Small intestine (tissue), 7 donors: Measurements from ENCODE around the gene HS6ST3. TPM values are rescaled to one million over a fixed set of nuclear protein-coding genes. Genes with fewer than 3 reads are reported as not detected.

Experiments used
- DNase-seq, 2 donors: peaks; one replicate each; pipeline versions ENCODE4 v3.0.0 to v3.0.0-alpha.2; 2013
- FAIRE-seq: peaks from 2 replicates; lab custom pipeline; 2012; peaks lifted over from hg19 to GRCh38; lab: Jason Lieb, UNC
- H3K27ac ChIP-seq, 3 donors: one replicate each; pipeline ENCODE4 v1.5.1; 2013; ENCODE audit warnings: low read length in 2 of 3, mild to moderate bottlenecking in 2 of 3, control low read depth in 1 of 3, inconsistent platforms in 1 of 3, low read depth in 1 of 3, moderate library complexity in 1 of 3
- H3K27me3 ChIP-seq, 3 donors: one replicate each; pipeline ENCODE4 v1.6.1; 2013; ENCODE audit warnings: low read length in 3 of 3, inconsistent platforms in 1 of 3; ENCODE audit not compliant: control insufficient read depth in 3 of 3, insufficient read depth in 3 of 3
- H3K36me3 ChIP-seq, 3 donors: one replicate each; pipeline ENCODE4 v1.6.1; 2013; ENCODE audit warnings: low read length in 3 of 3, inconsistent platforms in 1 of 3, low read depth in 1 of 3, mild to moderate bottlenecking in 1 of 3, moderate library complexity in 1 of 3; ENCODE audit not compliant: control insufficient read depth in 3 of 3, insufficient read depth in 2 of 3
- H3K4me1 ChIP-seq, 3 donors: one replicate each; pipeline ENCODE4 v1.6.1; 2013; ENCODE audit warnings: low read length in 2 of 3, inconsistent platforms in 1 of 3, low read depth in 1 of 3, mild to moderate bottlenecking in 1 of 3, moderate library complexity in 1 of 3; ENCODE audit not compliant: control insufficient read depth in 3 of 3, insufficient read depth in 2 of 3
- H3K4me3 ChIP-seq, 3 donors: one replicate each; pipeline ENCODE4 v1.5.1; 2013; ENCODE audit warnings: low read length in 3 of 3, control low read depth in 1 of 3, inconsistent platforms in 1 of 3, low read depth in 1 of 3, mild to moderate bottlenecking in 1 of 3, moderate library complexity in 1 of 3
- H3K9me3 ChIP-seq, 2 donors: one replicate each; pipeline ENCODE4 v1.6.1; 2013; ENCODE audit warnings: low read depth in 1 of 2, low read length in 1 of 2; ENCODE audit not compliant: control insufficient read depth in 2 of 2, insufficient read depth in 1 of 2
- WGBS, 3 donors: extraction: QIAGEN DNeasy Blood & Tissue Kit; methylation state at CpG; one replicate each; pipeline ENCODE4 v1.1.7; 2013; 5-methylcytosine and 5-hydroxymethylcytosine counted together
- polyA plus RNA-seq, 4 donors: library from polyadenylated mRNA; stranded (reverse) in 3 of 4; unstranded in 1 of 4; fragments of 200-250 nt in 3 of 4; fragments of 120-200 nt in 1 of 4; gene quantifications; one replicate each; pipeline versions ENCODE4 v1.2.1 to v1.2.3, GENCODE V29; 2013
- donor health status: healthy with polysubstance abuse.
- donor health status: control.
- donor health status: control.
- donor health status: Bipolar disorder and iron deficiency.
- donor health status: healthy.

HS6ST3 gene
- polyA plus RNA-seq, 4 donors, result under 0.01 to 0.86 (median 0.54) TPM; not detected in 1

DNA sequence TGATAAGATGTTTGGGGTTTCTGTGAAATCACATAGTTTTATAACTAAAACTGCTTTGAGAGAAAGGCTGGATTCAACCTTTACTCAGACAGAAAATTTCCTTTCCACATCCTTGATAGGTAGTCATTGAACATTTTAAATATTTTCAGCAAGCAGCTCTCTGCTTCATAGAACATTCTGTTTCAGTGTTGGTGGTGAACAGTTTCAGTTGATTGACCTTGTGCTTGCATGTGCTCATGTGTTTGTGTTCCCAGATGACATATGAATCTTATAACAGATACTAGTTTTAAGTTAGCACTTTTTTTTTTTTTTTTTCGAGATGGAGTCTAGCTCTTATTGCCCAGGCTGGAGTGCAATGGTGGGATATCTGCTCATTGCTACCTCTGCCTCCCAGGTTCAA lies 290.1 kb downstream of the HS6ST3 start:
- Histone ChIP-seq H3K4me1 (no peaks in the 10 kb centered on the region), H3K4me3 (no peak overlapping the region), H3K36me3 (no peaks in the 10 kb centered on the region), H3K27me3 (no peaks in the 10 kb centered on the region), H3K9me3 (no peaks in the 10 kb centered on the region), H3K27ac (no peak overlapping the region)
- DNase-seq (no peak), FAIRE-seq (no peak)
- 40 to 77% (median 69%) methylated on average over 1 of the region's 1 CpG for WGBS, 3 donors

DNA sequence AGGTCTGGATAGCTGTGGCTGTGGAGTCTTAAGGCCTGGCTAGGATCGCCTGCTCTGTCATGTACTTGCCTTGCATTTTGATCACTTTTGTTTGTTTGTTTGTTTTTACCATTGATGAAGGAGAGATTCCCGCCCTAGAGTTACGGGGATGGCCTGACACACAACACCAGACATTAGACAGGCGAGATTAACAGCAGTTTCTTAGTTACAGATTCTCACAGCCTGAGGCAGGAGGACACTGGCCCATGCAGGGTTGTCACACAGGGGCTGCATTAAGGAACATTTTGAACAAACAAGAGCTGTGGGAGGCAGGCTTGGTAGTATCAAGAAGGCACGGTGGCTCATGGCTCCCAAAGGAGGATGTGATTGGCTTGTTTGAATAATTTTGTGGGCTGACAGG lies 291.8 kb downstream of the HS6ST3 start:
- FAIRE-seq (no peak), DNase-seq (no peak)
- Histone ChIP-seq H3K9me3 (no peaks in the 10 kb centered on the region), H3K27me3 (no peaks in the 10 kb centered on the region), H3K4me3 (no peak overlapping the region), H3K4me1 (no peaks in the 10 kb centered on the region), H3K36me3 (no peaks in the 10 kb centered on the region), H3K27ac (no peak overlapping the region)
- WGBS, 3 donors, result 82 to 87% (median 83%) methylated on average over 5 of the region's 5 CpGs

DNA sequence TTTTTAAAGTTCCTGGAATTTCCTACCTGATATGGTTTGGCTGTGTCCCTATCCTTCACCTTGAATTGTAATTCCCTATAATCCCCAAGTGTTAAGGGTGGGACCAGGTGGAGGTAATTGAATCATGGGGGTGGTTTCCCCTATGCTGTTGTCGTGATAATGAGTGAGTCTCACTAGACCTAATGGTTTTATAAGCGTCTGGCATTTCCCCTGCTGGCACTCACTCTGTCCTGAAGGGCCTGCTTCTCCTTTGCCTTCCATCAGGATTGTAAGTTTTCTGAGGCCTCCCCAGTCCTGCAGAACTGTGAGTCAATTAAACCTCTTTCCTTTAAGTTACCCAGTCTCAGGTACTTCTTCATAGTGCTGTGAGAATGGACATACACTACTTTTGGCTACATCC lies 298.7 kb downstream of the HS6ST3 start:
- no peak for FAIRE-seq
- Histone ChIP-seq H3K4me1 (no peaks in the 10 kb centered on the region), H3K27me3 (no peaks in the 10 kb centered on the region), H3K36me3 (no peaks in the 10 kb centered on the region), H3K9me3 (no peaks in the 10 kb centered on the region), H3K27ac (no peak overlapping the region), H3K4me3 (no peak overlapping the region)
- no peak for DNase-seq
- WGBS, 3 donors, result 51 to 66% (median 55%) methylated on average over 2 of the region's 2 CpGs

DNA sequence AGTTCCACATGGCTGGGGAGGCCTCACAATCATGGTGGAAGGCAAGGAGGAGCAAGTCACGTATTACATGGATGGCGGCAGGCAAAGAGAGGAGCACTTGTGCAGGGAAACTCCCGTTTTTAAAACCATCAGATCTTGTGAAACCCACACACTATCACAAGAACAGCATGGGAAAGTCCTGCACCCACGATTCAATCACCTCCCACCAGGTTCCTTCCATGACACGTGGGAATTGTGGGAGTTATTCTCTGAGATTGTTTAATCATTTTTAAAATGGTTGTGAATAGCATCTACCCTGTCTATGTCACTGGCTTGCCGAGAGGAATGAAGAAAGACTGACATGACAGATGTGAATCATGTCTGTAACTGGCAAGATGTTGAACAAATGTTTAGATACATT lies 301.7 kb downstream of the HS6ST3 start:
- no peaks in the 10 kb centered on the region for H3K36me3 ChIP-seq
- H3K9me3 ChIP-seq, result no peaks in the 10 kb centered on the region
- no peaks in the 10 kb centered on the region for H3K4me1 ChIP-seq
- H3K27me3 ChIP-seq, result no peaks in the 10 kb centered on the region
- no peak overlapping the region for H3K4me3 ChIP-seq
- FAIRE-seq (no peak), DNase-seq (no peak)
- no peak overlapping the region for H3K27ac ChIP-seq
- 81 to 85% (median 81%) methylated on average over 6 of the region's 6 CpGs for WGBS, 3 donors

DNA sequence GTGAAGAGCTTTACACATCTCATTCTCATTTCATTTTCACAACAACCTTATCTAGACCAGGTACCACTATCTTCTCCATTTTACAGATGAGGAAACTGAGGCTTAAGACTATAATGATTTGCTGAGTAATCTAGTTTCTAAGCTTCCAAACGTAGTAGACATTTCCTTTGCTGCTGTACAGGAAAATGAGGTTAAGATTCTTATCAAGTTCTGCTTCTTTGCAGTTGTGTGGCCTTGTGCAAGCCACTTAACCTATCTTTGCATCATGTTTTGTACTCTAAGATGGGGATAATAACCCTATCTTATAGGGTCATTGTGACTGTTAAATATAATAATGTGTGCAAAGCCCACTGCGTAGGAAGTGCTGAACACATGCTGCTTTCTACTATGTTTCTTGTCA lies 307.9 kb downstream of the HS6ST3 start:
- no peaks in the 10 kb centered on the region for H3K9me3 ChIP-seq
- no peak overlapping the region for H3K4me3 ChIP-seq
- no peaks in the 10 kb centered on the region for H3K36me3 ChIP-seq
- FAIRE-seq, result no peak
- 43 to 79% (median 59%) methylated on average over 2 of the region's 2 CpGs for whole genome bisulfite sequencing, 3 donors
- H3K27ac ChIP-seq, result no peak overlapping the region
- peak in 1 of 2 donors; percentile 3 for DNase-seq
- H3K4me1 ChIP-seq, result no peaks in the 10 kb centered on the region
- no peaks in the 10 kb centered on the region for H3K27me3 ChIP-seq

DNA sequence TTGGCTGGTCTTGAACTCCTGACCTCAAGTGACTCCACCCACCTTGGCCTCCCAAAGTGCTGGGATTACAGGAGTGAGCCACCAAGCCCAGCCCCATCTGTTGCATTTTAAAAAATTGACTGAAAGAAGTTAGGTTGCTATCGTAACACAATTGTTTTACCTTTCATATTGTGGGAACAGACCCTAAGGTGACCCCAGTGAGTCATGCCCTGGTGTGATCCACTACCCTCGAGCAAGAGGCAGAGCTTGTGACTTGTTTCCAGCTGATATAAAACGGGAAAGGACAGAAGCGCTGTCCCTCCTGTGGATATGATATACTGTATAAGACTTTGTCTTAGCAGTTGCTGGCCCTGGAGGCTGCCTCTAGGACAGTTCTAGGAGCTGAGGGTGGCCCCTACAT lies 308.6 kb downstream of the HS6ST3 start:
- H3K4me1 ChIP-seq, result no peaks in the 10 kb centered on the region
- no peaks in the 10 kb centered on the region for H3K36me3 ChIP-seq
- 74 to 86% (median 76%) methylated on average over 4 of the region's 4 CpGs for WGBS, 3 donors
- H3K27ac ChIP-seq, result no peak overlapping the region
- H3K27me3 ChIP-seq, result no peaks in the 10 kb centered on the region
- no peaks in the 10 kb centered on the region for H3K9me3 ChIP-seq
- no peak overlapping the region for H3K4me3 ChIP-seq
- DNase-seq, result no peak
- no peak for FAIRE-seq

DNA sequence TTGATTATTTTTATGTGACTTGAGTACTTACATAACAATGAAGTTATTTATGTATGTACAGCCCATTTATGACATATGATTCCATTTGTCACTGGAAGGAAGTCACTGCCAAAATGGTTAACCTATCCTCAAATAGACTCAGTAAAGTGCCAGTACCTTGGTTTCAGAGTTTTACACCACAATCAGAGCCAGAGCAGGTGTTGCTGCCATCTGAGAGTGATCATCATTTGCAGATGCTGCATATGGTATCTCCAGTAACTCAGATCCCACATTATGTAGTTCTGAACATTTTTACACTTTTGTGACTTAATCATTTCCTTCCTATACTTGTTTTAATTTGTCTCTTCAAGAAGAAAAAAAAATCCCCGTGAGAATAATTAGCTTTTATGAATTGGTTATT lies 313.3 kb downstream of the HS6ST3 start:
- no peak for FAIRE-seq
- H3K4me3 ChIP-seq, result no peak overlapping the region
- H3K36me3 ChIP-seq, result no peaks in the 10 kb centered on the region
- no peaks in the 10 kb centered on the region for H3K4me1 ChIP-seq
- H3K9me3 ChIP-seq, result no peaks in the 10 kb centered on the region
- no peak for DNase-seq
- H3K27ac ChIP-seq, result no peak overlapping the region
- no peaks in the 10 kb centered on the region for H3K27me3 ChIP-seq
- 80 to 88% (median 81%) methylated on average over 1 of the region's 1 CpG for WGBS, 3 donors

DNA sequence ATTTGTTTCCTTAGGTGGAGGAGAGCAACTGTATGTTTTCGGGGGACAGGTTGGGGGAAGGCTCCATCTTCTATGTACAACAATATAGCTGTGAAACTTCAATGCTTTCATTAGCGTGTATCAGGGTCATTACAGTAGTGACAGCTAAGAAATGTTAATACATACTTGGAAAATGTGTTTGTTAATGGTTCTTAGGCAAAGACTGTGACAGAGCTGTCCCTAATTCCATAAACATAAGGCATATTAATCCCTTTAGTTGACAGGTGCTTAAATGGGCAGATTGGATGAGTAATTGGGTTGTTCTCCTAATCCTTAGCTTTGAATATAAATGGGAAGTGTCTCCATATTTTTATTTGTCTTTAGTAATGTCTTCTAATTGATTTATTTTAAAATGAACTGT lies 313.7 kb downstream of the HS6ST3 start:
- FAIRE-seq (no peak), DNase-seq (no peak)
- no peak overlapping the region for H3K4me3 ChIP-seq
- no peaks in the 10 kb centered on the region for H3K36me3 ChIP-seq
- no peak overlapping the region for H3K27ac ChIP-seq
- H3K4me1 ChIP-seq, result no peaks in the 10 kb centered on the region
- no peaks in the 10 kb centered on the region for H3K9me3 ChIP-seq
- 87 to 92% (median 91%) methylated on average over 2 of the region's 2 CpGs for WGBS, 3 donors
- no peaks in the 10 kb centered on the region for H3K27me3 ChIP-seq

DNA sequence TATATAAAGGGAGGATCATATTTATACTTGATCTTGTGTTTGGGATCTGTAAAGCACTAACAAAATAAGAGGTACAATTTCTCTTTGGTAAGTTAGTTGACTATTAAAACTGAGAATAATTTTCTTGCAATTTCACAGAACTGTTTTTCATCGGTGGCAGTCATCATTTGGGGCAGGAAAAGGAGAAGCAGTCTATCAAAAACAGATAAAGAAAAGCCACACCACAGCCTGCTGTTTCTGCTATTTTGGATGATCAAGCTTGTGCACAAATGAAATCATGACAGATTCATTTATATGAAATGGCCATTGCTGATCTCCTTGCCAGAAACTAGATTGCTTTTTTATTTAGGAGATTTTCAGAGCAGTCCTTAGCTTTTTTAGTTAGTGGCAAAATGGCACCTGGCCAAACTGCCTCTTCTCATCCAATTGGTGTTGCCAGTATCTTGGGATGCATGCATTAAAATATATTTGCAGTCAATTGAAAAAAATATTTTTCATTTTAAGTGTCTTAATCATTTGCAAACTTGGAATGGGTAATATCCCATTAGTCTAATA lies 326.0 kb downstream of the HS6ST3 start:
- Histone ChIP-seq H3K27me3 (peaks cover 0 to 2% (median 0%) of the 10 kb centered on the region in 3 donors), H3K4me3 (no peak overlapping the region), H3K4me1 (no peaks in the 10 kb centered on the region), H3K27ac (no peak overlapping the region), H3K9me3 (no peaks in the 10 kb centered on the region), H3K36me3 (no peaks in the 10 kb centered on the region)
- no peak for DNase-seq
- WGBS, 3 donors, result 38 to 46% (median 45%) methylated on average over 1 of the region's 1 CpG
- no peak for FAIRE-seq
